ENCODE measurements around the gene SELENOP.
"Not testable (repeated sequence)": the region's sequence is repeated elsewhere in the genome, so short reads cannot be mapped to it uniquely, and the experiment has no call there.

Gene SELENOP

DNA sequence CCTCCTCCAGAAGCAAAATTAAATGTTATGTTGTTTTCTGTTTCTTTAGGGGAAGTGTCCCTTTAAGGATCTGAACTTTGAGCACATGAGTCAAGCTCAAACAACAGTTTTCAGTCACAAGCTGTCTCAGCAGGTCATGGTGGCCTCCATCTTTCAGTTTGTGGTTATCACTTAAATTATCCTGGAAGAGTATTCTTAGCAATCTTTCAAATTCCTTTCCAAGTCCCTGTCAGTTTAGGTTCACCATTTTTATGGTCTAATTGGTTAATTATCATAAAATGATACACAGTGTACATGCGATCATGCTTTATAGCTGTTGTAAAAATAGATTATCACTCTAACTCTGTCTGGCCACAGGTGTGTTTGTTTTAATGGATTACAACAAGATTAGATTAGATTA lies 43.1 kb upstream of the SELENOP start:
- TF ChIP-seq ZC3H10 (CRISPR knock-in tag; IDR thresholded peaks at IDR 0.05), result no peak
- TF ChIP-seq, protein P1, sequence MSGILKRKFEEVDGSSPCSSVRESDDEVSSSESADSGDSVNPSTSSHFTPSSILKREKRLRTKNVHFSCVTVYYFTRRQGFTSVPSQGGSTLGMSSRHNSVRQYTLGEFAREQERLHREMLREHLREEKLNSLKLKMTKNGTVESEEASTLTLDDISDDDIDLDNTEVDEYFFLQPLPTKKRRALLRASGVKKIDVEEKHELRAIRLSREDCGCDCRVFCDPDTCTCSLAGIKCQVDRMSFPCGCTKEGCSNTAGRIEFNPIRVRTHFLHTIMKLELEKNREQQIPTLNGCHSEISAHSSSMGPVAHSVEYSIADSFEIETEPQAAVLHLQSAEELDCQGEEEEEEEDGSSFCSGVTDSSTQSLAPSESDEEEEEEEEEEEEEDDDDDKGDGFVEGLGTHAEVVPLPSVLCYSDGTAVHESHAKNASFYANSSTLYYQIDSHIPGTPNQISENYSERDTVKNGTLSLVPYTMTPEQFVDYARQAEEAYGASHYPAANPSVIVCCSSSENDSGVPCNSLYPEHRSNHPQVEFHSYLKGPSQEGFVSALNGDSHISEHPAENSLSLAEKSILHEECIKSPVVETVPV (CRISPR knock-in tag; IDR thresholded peaks at IDR 0.05), result no peak
- ATAC-seq, result no peak

DNA sequence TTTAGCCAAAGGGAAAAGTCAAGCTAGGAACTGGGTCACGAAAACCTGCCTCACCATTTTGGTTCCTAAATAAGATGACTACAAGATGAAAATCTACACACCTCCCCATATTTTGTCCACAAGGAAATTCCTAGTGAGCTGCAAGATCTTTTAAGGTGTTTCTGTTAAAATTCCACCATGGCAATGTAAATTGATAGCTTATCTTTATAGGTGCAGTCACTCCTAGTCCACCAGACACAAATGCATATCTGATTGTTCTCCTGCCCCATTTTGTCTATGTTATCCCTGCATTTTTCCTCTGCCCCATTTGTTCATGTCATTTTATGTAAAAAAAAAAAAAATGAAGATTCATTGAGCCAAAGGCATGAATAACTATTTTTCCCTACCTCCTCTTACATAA lies 41.1 kb upstream of the SELENOP start:
- ATAC-seq, result no peak
- TF ChIP-seq TOX (CRISPR knock-in tag; IDR thresholded peaks at IDR 0.05; ENCODE audit: borderline replicate concordance) (no peak), RARB (CRISPR knock-in tag; IDR thresholded peaks at IDR 0.05) (no peak), TCF4 (CRISPR knock-in tag; IDR thresholded peaks at IDR 0.05; ENCODE audit: borderline replicate concordance) (no peak), ZNF565 (CRISPR knock-in tag; conservative IDR thresholded peaks at IDR 0.05; ENCODE audit: low read depth) (no peak)
- TF ChIP-seq, protein P2, sequence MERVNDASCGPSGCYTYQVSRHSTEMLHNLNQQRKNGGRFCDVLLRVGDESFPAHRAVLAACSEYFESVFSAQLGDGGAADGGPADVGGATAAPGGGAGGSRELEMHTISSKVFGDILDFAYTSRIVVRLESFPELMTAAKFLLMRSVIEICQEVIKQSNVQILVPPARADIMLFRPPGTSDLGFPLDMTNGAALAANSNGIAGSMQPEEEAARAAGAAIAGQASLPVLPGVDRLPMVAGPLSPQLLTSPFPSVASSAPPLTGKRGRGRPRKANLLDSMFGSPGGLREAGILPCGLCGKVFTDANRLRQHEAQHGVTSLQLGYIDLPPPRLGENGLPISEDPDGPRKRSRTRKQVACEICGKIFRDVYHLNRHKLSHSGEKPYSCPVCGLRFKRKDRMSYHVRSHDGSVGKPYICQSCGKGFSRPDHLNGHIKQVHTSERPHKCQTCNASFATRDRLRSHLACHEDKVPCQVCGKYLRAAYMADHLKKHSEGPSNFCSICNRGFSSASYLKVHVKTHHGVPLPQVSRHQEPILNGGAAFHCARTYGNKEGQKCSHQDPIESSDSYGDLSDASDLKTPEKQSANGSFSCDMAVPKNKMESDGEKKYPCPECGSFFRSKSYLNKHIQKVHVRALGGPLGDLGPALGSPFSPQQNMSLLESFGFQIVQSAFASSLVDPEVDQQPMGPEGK (CRISPR knock-in tag; IDR thresholded peaks at IDR 0.05; ENCODE audit: borderline replicate concordance), result no peak

DNA sequence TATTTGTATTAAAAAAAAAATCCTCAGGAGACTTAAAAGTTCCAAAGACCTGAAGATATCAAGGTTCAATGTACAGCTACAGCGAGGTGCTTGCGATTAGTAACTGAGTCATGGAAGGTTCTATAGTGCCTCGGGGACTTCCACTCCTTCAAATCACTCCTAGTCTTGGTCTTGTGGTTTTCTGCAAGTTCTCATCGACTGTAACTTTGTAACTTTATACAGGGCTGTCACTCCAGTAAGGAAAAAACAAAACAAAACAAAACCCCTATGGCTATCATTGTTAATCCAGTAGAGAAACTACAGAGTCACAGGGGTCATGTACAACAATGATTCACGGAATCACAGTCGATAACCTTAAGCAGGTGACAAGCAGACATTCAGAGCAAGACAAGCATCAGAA lies 39.8 kb upstream of the SELENOP start:
- ATAC-seq, result no peak

DNA sequence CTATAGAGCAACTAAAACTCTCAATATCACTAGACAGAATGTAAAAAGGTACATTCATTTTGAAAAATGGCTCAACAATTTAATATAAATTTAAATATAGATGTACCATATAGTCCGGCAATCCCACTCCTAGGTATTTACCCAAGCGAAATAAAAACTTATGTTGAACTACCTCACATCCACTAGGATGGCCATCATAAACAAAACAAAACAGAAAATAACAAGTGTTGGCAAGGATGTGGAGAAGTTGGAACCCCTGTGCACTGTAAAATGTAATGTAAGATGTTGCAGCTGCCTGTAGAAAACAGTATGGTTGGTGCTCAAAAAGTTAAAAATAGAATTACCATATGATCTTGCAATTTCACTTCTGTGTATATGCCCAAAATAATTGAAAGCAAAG lies 36.9 kb upstream of the SELENOP start:
- TF ChIP-seq, protein P3, sequence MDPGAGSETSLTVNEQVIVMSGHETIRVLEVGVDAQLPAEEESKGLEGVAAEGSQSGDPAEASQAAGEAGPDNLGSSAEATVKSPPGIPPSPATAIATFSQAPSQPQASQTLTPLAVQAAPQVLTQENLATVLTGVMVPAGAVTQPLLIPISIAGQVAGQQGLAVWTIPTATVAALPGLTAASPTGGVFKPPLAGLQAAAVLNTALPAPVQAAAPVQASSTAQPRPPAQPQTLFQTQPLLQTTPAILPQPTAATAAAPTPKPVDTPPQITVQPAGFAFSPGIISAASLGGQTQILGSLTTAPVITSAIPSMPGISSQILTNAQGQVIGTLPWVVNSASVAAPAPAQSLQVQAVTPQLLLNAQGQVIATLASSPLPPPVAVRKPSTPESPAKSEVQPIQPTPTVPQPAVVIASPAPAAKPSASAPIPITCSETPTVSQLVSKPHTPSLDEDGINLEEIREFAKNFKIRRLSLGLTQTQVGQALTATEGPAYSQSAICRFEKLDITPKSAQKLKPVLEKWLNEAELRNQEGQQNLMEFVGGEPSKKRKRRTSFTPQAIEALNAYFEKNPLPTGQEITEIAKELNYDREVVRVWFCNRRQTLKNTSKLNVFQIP (CRISPR knock-in tag; IDR thresholded peaks at IDR 0.05; ENCODE audit: borderline replicate concordance, low read depth), result no peak
- TF ChIP-seq SNAI2 (CRISPR knock-in tag; IDR thresholded peaks at IDR 0.05) (no peak), GLIS3 (CRISPR knock-in tag; IDR thresholded peaks at IDR 0.05) (no peak)
- TF ChIP-seq, protein P4, sequence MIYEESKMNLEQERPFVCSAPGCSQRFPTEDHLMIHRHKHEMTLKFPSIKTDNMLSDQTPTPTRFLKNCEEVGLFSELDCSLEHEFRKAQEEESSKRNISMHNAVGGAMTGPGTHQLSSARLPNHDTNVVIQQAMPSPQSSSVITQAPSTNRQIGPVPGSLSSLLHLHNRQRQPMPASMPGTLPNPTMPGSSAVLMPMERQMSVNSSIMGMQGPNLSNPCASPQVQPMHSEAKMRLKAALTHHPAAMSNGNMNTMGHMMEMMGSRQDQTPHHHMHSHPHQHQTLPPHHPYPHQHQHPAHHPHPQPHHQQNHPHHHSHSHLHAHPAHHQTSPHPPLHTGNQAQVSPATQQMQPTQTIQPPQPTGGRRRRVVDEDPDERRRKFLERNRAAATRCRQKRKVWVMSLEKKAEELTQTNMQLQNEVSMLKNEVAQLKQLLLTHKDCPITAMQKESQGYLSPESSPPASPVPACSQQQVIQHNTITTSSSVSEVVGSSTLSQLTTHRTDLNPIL (CRISPR knock-in tag; IDR thresholded peaks at IDR 0.05; ENCODE audit: low read depth), result no peak
- ATAC-seq, result no peak

More for the DNA sequence above, 39.8 kb upstream of the SELENOP start:
- TF ChIP-seq ZFP30 (CRISPR knock-in tag; IDR thresholded peaks at IDR 0.05), result no peak
- TF ChIP-seq ARNTL (CRISPR knock-in tag; IDR thresholded peaks at IDR 0.05; ENCODE audit: borderline replicate concordance, low read depth), result no peak
- TF ChIP-seq ZNF565 (CRISPR knock-in tag; conservative IDR thresholded peaks at IDR 0.05; ENCODE audit: low read depth), result no peak
- TF ChIP-seq RARB (CRISPR knock-in tag; IDR thresholded peaks at IDR 0.05), result no peak
- TF ChIP-seq, protein P5, sequence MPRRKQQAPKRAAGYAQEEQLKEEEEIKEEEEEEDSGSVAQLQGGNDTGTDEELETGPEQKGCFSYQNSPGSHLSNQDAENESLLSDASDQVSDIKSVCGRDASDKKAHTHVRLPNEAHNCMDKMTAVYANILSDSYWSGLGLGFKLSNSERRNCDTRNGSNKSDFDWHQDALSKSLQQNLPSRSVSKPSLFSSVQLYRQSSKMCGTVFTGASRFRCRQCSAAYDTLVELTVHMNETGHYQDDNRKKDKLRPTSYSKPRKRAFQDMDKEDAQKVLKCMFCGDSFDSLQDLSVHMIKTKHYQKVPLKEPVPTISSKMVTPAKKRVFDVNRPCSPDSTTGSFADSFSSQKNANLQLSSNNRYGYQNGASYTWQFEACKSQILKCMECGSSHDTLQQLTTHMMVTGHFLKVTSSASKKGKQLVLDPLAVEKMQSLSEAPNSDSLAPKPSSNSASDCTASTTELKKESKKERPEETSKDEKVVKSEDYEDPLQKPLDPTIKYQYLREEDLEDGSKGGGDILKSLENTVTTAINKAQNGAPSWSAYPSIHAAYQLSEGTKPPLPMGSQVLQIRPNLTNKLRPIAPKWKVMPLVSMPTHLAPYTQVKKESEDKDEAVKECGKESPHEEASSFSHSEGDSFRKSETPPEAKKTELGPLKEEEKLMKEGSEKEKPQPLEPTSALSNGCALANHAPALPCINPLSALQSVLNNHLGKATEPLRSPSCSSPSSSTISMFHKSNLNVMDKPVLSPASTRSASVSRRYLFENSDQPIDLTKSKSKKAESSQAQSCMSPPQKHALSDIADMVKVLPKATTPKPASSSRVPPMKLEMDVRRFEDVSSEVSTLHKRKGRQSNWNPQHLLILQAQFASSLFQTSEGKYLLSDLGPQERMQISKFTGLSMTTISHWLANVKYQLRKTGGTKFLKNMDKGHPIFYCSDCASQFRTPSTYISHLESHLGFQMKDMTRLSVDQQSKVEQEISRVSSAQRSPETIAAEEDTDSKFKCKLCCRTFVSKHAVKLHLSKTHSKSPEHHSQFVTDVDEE (CRISPR knock-in tag; IDR thresholded peaks at IDR 0.05), result no peak
- TF ChIP-seq TCF4 (CRISPR knock-in tag; IDR thresholded peaks at IDR 0.05; ENCODE audit: borderline replicate concordance), result no peak
- no peak for TF ChIP-seq ZFP3 (CRISPR knock-in tag; IDR thresholded peaks at IDR 0.05)
- TF ChIP-seq CSDC2 (CRISPR knock-in tag; IDR thresholded peaks at IDR 0.05), result no peak
- TF ChIP-seq, protein P1 (CRISPR knock-in tag; IDR thresholded peaks at IDR 0.05), result no peak
- TF ChIP-seq OSR1 (CRISPR knock-in tag; IDR thresholded peaks at IDR 0.05), result no peak
- no peak for TF ChIP-seq TOX (CRISPR knock-in tag; IDR thresholded peaks at IDR 0.05; ENCODE audit: borderline replicate concordance)
- no peak for TF ChIP-seq BACH2 (CRISPR knock-in tag; IDR thresholded peaks at IDR 0.05; ENCODE audit: borderline replicate concordance)

DNA sequence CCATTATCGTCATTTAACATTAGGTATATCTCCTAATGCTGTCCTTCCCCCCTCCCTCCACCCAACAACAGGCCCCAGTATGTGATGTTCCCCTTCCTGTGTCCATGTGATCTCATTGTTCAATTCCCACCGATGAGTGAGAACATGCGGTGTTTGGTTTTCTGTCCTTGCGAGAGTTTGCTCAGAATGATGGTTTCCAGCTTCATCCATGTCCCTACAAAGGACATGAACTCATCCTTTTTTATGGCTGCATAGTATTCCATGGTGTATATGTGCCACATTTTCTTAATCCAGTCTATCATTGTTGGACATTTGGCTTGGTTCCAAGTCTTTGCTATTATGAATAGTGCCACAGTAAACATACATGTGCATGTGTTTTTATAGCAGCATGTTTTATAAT lies 32.7 kb upstream of the SELENOP start:
- ATAC-seq, result not testable (repeated sequence)
